ENCODE data around the gene PCMT1. TPM values are rescaled to one million over a fixed set of nuclear protein-coding genes. Genes with fewer than 3 reads are reported as not detected.
A peak's percentile ranks its signal among the peaks of the same experiment; 100 is the strongest.
"Not testable (repeated sequence)": the region's sequence is repeated elsewhere in the genome, so short reads cannot be mapped to it uniquely, and the experiment has no call there.

PCMT1 gene
- total RNA-seq, 3 donors from 2014 or later, result 51.9 to 72.4 (median 57.9) TPM

DNA sequence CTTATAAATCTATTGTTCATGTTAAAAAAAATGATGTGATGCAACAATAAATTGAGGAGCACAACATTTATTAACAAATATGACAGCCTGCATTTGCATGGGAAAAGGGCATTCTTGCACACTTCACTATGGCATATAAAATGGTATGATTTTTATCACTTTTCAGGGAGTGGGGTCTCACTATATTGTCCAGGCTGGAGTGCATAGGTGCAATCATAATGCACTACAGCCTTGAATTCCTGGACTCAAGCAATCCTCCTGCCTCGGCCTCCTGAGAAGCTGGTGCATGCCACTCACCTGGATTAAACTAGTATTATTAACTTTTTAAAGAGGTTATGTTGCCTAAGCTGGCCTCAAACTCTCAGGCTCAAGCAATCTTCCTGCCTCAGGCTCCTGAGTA is 14.6 kb upstream of the PCMT1 start:
- H3K9me3 ChIP-seq, result no peaks in the 10 kb centered on the region
- ATAC-seq, result no peak
- no peaks in the 10 kb centered on the region for H3K4me1 ChIP-seq (ENCODE audit: low read depth)
- no peak for DNase-seq
- H3K36me3 ChIP-seq (ENCODE audit: low read depth), result no peaks in the 10 kb centered on the region
- no peak overlapping the region for H3K4me3 ChIP-seq
- intact Hi-C loops (cut with DNase I, micrococcal nuclease), result no loop called here
- TF ChIP-seq, protein P1, sequence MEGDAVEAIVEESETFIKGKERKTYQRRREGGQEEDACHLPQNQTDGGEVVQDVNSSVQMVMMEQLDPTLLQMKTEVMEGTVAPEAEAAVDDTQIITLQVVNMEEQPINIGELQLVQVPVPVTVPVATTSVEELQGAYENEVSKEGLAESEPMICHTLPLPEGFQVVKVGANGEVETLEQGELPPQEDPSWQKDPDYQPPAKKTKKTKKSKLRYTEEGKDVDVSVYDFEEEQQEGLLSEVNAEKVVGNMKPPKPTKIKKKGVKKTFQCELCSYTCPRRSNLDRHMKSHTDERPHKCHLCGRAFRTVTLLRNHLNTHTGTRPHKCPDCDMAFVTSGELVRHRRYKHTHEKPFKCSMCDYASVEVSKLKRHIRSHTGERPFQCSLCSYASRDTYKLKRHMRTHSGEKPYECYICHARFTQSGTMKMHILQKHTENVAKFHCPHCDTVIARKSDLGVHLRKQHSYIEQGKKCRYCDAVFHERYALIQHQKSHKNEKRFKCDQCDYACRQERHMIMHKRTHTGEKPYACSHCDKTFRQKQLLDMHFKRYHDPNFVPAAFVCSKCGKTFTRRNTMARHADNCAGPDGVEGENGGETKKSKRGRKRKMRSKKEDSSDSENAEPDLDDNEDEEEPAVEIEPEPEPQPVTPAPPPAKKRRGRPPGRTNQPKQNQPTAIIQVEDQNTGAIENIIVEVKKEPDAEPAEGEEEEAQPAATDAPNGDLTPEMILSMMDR (IDR thresholded peaks at IDR 0.05), result no peak

DNA sequence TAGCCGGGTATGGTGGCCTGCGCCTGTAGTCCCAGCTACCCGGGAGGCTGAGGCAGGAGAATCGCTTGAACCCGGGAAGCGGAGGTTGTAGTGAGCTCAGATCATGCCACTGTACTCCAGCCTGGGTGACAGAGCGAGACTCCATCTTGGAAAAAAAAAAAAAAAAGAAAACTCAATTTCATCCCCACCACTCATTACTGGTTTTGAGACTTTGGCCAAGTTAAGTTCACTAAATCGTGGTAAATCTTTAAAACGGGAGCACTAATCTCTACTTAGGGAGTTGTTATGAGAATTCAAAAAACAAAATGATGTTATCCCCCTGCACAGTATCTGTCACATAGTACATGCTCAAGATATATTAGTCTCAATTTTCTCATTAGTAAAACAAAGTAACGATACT is 4.3 kb upstream of the PCMT1 start:
- DNase-seq; H3K4me3 ChIP-seq; ATAC-seq; H3K9me3 ChIP-seq; intact Hi-C loops (cut with DNase I, micrococcal nuclease); H3K36me3 ChIP-seq (ENCODE audit: low read depth): not testable (repeated sequence)
- peaks cover 16% of the 10 kb centered on the region for H3K4me1 ChIP-seq (ENCODE audit: low read depth)

DNA sequence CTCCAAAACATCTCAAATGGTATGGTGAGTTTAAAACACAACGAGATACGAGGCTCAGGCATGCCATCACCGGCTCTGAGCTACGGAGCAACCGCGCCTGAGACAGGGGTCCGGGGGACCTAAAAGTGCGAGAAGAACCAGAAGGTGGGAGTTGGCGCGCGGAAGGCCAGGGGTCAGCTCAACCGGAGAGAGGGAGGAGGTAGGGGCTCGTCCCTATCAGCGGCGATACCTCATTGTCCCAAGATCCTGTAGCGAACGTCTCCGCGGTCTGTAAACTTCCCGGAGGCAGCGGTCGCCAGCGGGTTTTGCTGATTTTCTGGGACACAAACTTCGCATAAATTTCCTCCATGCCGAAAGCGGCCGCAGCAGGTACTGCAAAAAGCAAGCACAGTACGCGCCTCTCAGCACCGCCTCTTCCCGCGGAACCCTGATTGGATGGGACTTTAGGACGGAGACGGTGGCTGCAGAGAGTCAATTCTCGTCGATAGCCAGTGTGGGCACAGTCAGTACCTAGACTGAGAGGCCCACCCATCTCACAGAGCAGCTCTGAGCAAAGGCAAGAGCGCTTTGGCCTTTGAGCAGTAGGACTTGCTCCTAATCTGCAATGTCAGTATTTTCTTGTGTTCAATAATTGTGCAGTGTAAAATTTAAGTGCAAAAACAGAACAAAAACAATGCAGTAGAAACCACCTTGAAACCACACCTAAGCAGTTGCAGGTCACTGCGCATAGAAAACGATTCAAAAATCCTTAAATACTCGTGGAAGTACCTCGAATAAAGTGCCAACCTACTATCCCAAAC is 3.2 kb upstream of the PCMT1 start, which contains the start of gene NUP43:
NUP43 (minus strand) TSS at position 383 of the 800 bp plus-strand sequence; CDS start at position 349, 34 bp downstream.
- Histone ChIP-seq H3K9me3 (no peaks in the 10 kb centered on the region), H3K4me3 (peak within 1 kb of the TSS; percentile 50), H3K36me3 (ENCODE audit: low read depth) (peaks cover 5% of the 10 kb centered on the region), H3K4me1 (ENCODE audit: low read depth) (peaks cover 24% of the 10 kb centered on the region)
- peak; percentile 93 to 97 (median 93) for DNase-seq
- peak; percentile 77 for ATAC-seq
- intact Hi-C loops (cut with DNase I, micrococcal nuclease), result no loop called here
- TF ChIP-seq, protein P1 (IDR thresholded peaks at IDR 0.05), result peak; percentile 56

DNA sequence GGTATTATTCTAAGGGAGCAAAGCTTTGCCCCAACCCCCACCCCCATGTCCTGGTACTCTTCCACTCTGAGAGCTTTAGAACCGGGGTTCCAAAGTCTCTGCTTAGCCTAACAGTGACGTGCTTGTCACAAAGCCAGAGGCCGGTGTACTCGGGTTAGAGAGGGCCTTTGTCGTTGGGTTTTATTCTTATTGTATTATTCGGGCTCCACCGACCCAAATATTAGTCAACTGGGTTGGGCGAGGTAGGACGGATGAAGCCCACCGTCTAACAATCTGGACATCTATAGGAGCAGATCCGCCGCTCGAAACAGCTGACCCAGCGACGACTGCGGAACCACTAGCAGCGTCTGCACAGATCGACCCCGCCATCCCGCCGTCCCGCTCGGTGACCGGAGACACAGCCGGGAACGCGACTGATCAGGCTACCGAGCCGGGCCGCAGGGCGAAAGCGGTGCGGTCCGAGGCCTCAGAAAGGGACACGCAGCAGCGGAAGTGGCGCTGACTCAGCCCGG is 403 bp upstream of the PCMT1 start:
- Histone ChIP-seq H3K4me1 (ENCODE audit: low read depth) (peaks cover 28% of the 10 kb centered on the region), H3K4me3 (peak overlapping the region; percentile 69)
- H3K36me3 ChIP-seq (ENCODE audit: low read depth); H3K9me3 ChIP-seq; DNase-seq; intact Hi-C loops (cut with DNase I, micrococcal nuclease): not testable (repeated sequence)
- peak; percentile 46 for ATAC-seq

DNA sequence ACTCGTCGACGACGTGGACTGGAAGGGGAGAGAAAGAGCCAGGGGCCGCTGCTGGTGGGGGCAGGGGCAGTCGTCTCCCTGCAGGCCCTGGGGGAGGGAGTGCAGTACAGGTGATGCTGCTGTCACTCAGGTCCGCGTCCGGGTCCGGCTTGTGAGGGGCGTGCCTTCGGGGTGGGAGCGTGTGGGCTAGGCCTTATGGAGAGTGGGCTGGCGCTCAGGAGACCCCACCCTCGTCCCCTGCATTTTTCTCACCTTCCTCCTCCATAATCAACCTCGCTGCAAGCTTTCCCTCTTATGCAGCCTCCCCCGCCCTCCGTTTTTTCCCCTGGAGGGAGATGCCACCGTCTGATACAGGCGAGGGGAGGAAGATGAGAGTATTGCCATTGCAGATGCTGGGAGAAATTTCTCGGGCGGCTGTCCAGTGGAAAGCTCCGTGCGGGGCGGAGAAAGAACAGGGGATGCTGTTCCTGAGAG is 632 bp downstream of the PCMT1 start:
- intact Hi-C loops (cut with DNase I, micrococcal nuclease), result no loop called here
- DNase-seq (peak; percentile 55 to 83 (median 71)), ATAC-seq (peak; percentile 34)
- TF ChIP-seq, protein P1 (IDR thresholded peaks at IDR 0.05), result no peak
- H3K36me3 ChIP-seq (ENCODE audit: low read depth), result no peaks in the 10 kb centered on the region
- H3K9me3 ChIP-seq, result no peaks in the 10 kb centered on the region
- H3K4me3 ChIP-seq, result peak overlapping the region; percentile 69
- peaks cover 30% of the 10 kb centered on the region for H3K4me1 ChIP-seq (ENCODE audit: low read depth)

DNA sequence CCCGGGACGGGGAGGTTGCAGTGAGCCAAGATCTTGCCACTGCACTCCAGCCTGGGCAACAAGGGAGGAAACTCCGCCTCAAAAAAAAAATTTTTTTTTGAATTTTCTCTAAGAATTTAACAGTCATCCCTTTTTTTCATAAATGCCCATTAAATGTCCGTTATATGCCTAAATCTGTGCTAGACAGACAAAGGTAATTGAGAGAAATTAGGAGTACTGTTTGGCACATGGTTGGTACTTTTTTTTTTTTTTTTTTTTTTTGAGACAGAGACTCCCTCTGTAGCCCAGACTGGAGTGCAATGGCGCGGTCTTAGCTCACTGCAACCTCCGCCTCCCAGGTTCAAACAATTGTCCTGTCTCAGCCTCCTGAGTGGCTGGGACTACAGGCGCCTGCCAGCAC is 1.7 kb downstream of the PCMT1 start:
- DNase-seq, result no peak
- Histone ChIP-seq H3K4me3 (no peak overlapping the region), H3K9me3 (no peaks in the 10 kb centered on the region), H3K4me1 (ENCODE audit: low read depth) (peaks cover 26% of the 10 kb centered on the region), H3K36me3 (ENCODE audit: low read depth) (no peaks in the 10 kb centered on the region)
- intact Hi-C loops (cut with DNase I, micrococcal nuclease), result no loop called here
- TF ChIP-seq, protein P1 (IDR thresholded peaks at IDR 0.05), result no peak
- no peak for ATAC-seq

DNA sequence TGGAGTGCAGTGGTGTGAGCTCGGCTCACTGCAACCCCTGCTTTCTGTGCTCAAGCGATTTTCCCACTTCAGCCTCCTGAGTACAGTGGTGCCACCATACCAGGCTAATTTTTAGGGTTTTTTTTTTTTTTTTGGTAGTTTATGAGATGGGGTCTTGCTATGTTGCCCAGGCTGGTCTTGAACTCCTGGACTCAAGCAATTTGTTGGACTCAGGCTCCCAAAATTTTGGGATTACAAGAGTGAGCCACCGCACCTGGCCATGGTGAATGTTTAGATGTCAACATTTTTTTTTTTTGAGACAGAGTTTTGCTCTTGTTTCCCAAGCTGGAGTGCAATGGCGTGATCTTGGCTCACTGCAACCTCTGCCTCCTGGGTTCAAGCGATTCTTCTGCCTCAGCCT is 2.4 kb downstream of the PCMT1 start:
- H3K4me3 ChIP-seq; H3K36me3 ChIP-seq (ENCODE audit: low read depth); intact Hi-C loops (cut with DNase I, micrococcal nuclease); ATAC-seq; DNase-seq; H3K9me3 ChIP-seq: not testable (repeated sequence)
- peaks cover 20% of the 10 kb centered on the region for H3K4me1 ChIP-seq (ENCODE audit: low read depth)
